SK-N-MC (cell line): ENCODE data around the gene MMP2.

ENCODE experiments used
- EZH2 ChIP-seq: fragments of 200-600 bp; sonication (generic); IDR thresholded peaks from one replicate; pipeline ENCODE4 v1.6.1; 2017; ENCODE audit warnings: antibody characterized with exemption
- FOXP2 ChIP-seq: optimal IDR thresholded peaks from 2 replicates; pipeline ENCODE3; 2011; ENCODE audit warnings: mild to moderate bottlenecking, moderate library complexity; ENCODE audit not compliant: insufficient read depth; ENCODE audit errors: extremely low read length, control extremely low read depth
- POLR2AphosphoS5 ChIP-seq: IDR thresholded peaks from 2 replicates; pipeline ENCODE4 v1.6.1; 2012; ENCODE audit warnings: mild to moderate bottlenecking, low read depth, low read length, borderline replicate concordance

GRCh38 chr16:55503726-55504550 is 24.9 kb downstream of the MMP2 start:
- TF ChIP-seq EZH2 = no peak
- no peak for TF ChIP-seq POLR2AphosphoS5
- no peak for TF ChIP-seq FOXP2
